ENCODE measurements around the gene FASTKD1.
"Not testable (repeated sequence)": the region's sequence is repeated elsewhere in the genome, so short reads cannot be mapped to it uniquely, and the experiment has no call there.

The FASTKD1 gene

GRCh38 chr2:169571571-169571970, 2.1 kb downstream of the FASTKD1 start:
- DNase-seq (ENCODE audit: low read depth in 2 of 2): no peak

GRCh38 chr2:169570752-169571151, 2.9 kb downstream of the FASTKD1 start:
- DNase-seq (ENCODE audit: low read depth in 2 of 2): not testable (repeated sequence)

- no peak for DNase-seq (ENCODE audit: low read depth in 2 of 2)
Measured at GRCh38 chr2:169569948-169570347, 3.7 kb downstream of the FASTKD1 start.

- no peak for DNase-seq (ENCODE audit: low read depth in 2 of 2)
Measured at GRCh38 chr2:169565686-169566085, 8.0 kb downstream of the FASTKD1 start.

GRCh38 chr2:169562519-169562918, 11.1 kb downstream of the FASTKD1 start:
- no peak for DNase-seq (ENCODE audit: low read depth in 2 of 2)

GRCh38 chr2:169562084-169562483, 11.6 kb downstream of the FASTKD1 start:
- not testable (repeated sequence) for DNase-seq (ENCODE audit: low read depth in 2 of 2)

GRCh38 chr2:169561364-169561763, 12.3 kb downstream of the FASTKD1 start:
- DNase-seq (ENCODE audit: low read depth in 2 of 2): no peak

GRCh38 chr2:169546756-169547155, 26.9 kb downstream of the FASTKD1 start:
- no peak for DNase-seq (ENCODE audit: low read depth in 2 of 2)

GRCh38 chr2:169542433-169542832, 31.2 kb downstream of the FASTKD1 start:
- DNase-seq (ENCODE audit: low read depth in 2 of 2): no peak

GRCh38 chr2:169540146-169540545, 33.5 kb downstream of the FASTKD1 start:
- DNase-seq (ENCODE audit: low read depth in 2 of 2): no peak

- DNase-seq (ENCODE audit: low read depth in 2 of 2): not testable (repeated sequence)
Measured at GRCh38 chr2:169539460-169539859, 34.2 kb downstream of the FASTKD1 start.

- DNase-seq (ENCODE audit: low read depth in 2 of 2): peak; percentile 34 to 49
Measured at GRCh38 chr2:169528271-169528701, 45.4 kb downstream of the FASTKD1 start.

- no peak for DNase-seq (ENCODE audit: low read depth in 2 of 2)
Measured at GRCh38 chr2:169526451-169526850, 47.2 kb downstream of the FASTKD1 start.

- no peak for DNase-seq (ENCODE audit: low read depth in 2 of 2)
Measured at GRCh38 chr2:169525434-169525833, 48.2 kb downstream of the FASTKD1 start.

- DNase-seq (ENCODE audit: low read depth in 2 of 2): no peak
Measured at GRCh38 chr2:169523681-169524080, 50.0 kb downstream of the FASTKD1 start.

- DNase-seq (ENCODE audit: low read depth in 2 of 2): no peak
Measured at GRCh38 chr2:169520896-169521295, 52.8 kb downstream of the FASTKD1 start.

GRCh38 chr2:169516488-169516995, 57.1 kb downstream of the FASTKD1 start:
- DNase-seq (ENCODE audit: low read depth in 2 of 2): not testable (repeated sequence)

- not testable (repeated sequence) for DNase-seq (ENCODE audit: low read depth in 2 of 2)
Measured at GRCh38 chr2:169514758-169515157, 58.9 kb downstream of the FASTKD1 start.

GRCh38 chr2:169513926-169514325, 59.7 kb downstream of the FASTKD1 start:
- DNase-seq (ENCODE audit: low read depth in 2 of 2): no peak

GRCh38 chr2:169513094-169513493, 60.6 kb downstream of the FASTKD1 start:
- DNase-seq (ENCODE audit: low read depth in 2 of 2): no peak

GRCh38 chr2:169512525-169512924, 61.1 kb downstream of the FASTKD1 start:
- DNase-seq (ENCODE audit: low read depth in 2 of 2): no peak

GRCh38 chr2:169511818-169512217, 61.8 kb downstream of the FASTKD1 start:
- DNase-seq (ENCODE audit: low read depth in 2 of 2): no peak

GRCh38 chr2:169510496-169510895, 63.2 kb downstream of the FASTKD1 start:
- no peak for DNase-seq (ENCODE audit: low read depth in 2 of 2)

- no peak for DNase-seq (ENCODE audit: low read depth in 2 of 2)
Measured at GRCh38 chr2:169509955-169510354, 63.7 kb downstream of the FASTKD1 start.
